Measurements from ENCODE around the gene CLOCK. TPM values are rescaled to one million over a fixed set of nuclear protein-coding genes. Genes with fewer than 3 reads are reported as not detected.

Gene CLOCK
- total RNA-seq, 1 donor from 2014 or later: 13.6 TPM

GRCh38 chr4:55396308-55397125 is 150.2 kb downstream of the CLOCK start:
- Histone ChIP-seq H3K9ac (ENCODE audit: low read depth in 1 of 3, low read length in 3 of 3) (peak overlapping the region; percentile 79 to 88 (median 87)), H3K36me3 (ENCODE audit: control insufficient read depth in 3 of 3, insufficient read depth in 3 of 3, low read length in 3 of 3) (no peaks in the 10 kb centered on the region), H3K27me3 (ENCODE audit: control insufficient read depth in 3 of 3, insufficient read depth in 3 of 3, low read length in 3 of 3) (no peaks in the 10 kb centered on the region), H3K4me1 (ENCODE audit: control insufficient read depth in 3 of 3, insufficient read depth in 3 of 3, low read length in 3 of 3) (peaks cover 23 to 33% (median 31%) of the 10 kb centered on the region in 3 donors), H3K4me3 (ENCODE audit: low read length in 3 of 3) (peak overlapping the region; percentile 89 to 91 (median 89)), H3K27ac (ENCODE audit: low read depth, low read length) (peak overlapping the region; percentile 92), H3K9me3 (ENCODE audit: control insufficient read depth in 3 of 3, low read length in 3 of 3) (no peaks in the 10 kb centered on the region)

GRCh38 chr4:55395529-55396307 is 151.0 kb downstream of the CLOCK start, which contains the start of gene TMEM165:
TMEM165 (plus strand) TSS chr4:55395957; CDS start chr4:55396190, 233 bp downstream.
- Histone ChIP-seq H3K4me1 (ENCODE audit: control insufficient read depth in 3 of 3, insufficient read depth in 3 of 3, low read length in 3 of 3) (peaks cover 23 to 33% (median 31%) of the 10 kb centered on the region in 3 donors), H3K4me3 (ENCODE audit: low read length in 3 of 3) (peak within 1 kb of the TSS; percentile 89 to 91 (median 89)), H3K36me3 (ENCODE audit: control insufficient read depth in 3 of 3, insufficient read depth in 3 of 3, low read length in 3 of 3) (no peaks in the 10 kb centered on the region)

GRCh38 chr4:55395218-55395528 is 151.5 kb downstream of the CLOCK start:
- Histone ChIP-seq H3K36me3 (ENCODE audit: control insufficient read depth in 3 of 3, insufficient read depth in 3 of 3, low read length in 3 of 3) (no peaks in the 10 kb centered on the region), H3K9me3 (ENCODE audit: control insufficient read depth in 3 of 3, low read length in 3 of 3) (no peaks in the 10 kb centered on the region), H3K27ac (ENCODE audit: low read depth, low read length) (peak overlapping the region; percentile 92), H3K9ac (ENCODE audit: low read depth in 1 of 3, low read length in 3 of 3) (peak overlapping the region; percentile 79 to 88 (median 87)), H3K4me3 (ENCODE audit: low read length in 3 of 3) (peak overlapping the region; percentile 89 to 91 (median 89)), H3K4me1 (ENCODE audit: control insufficient read depth in 3 of 3, insufficient read depth in 3 of 3, low read length in 3 of 3) (peaks cover 23 to 33% (median 31%) of the 10 kb centered on the region in 3 donors), H3K27me3 (ENCODE audit: control insufficient read depth in 3 of 3, insufficient read depth in 3 of 3, low read length in 3 of 3) (no peaks in the 10 kb centered on the region)

More at GRCh38 chr4:55395529-55396307, 151.0 kb downstream of the CLOCK start, which contains the start of gene TMEM165:
- Histone ChIP-seq H3K9me3 (ENCODE audit: control insufficient read depth in 3 of 3, low read length in 3 of 3) (no peaks in the 10 kb centered on the region), H3K9ac (ENCODE audit: low read depth in 1 of 3, low read length in 3 of 3) (peak within 1 kb of the TSS; percentile 79 to 88 (median 87)), H3K27me3 (ENCODE audit: control insufficient read depth in 3 of 3, insufficient read depth in 3 of 3, low read length in 3 of 3) (no peaks in the 10 kb centered on the region), H3K27ac (ENCODE audit: low read depth, low read length) (peak within 1 kb of the TSS; percentile 92)

GRCh38 chr4:55393461-55394320 is 153.0 kb downstream of the CLOCK start:
- H3K27ac ChIP-seq (ENCODE audit: low read depth, low read length): no peak overlapping the region
- no peak overlapping the region for H3K4me3 ChIP-seq (ENCODE audit: low read length in 3 of 3)
- no peaks in the 10 kb centered on the region for H3K27me3 ChIP-seq (ENCODE audit: control insufficient read depth in 3 of 3, insufficient read depth in 3 of 3, low read length in 3 of 3)
- no peak overlapping the region for H3K9ac ChIP-seq (ENCODE audit: low read depth in 1 of 3, low read length in 3 of 3)
- peaks cover 19 to 28% (median 25%) of the 10 kb centered on the region in 3 donors for H3K4me1 ChIP-seq (ENCODE audit: control insufficient read depth in 3 of 3, insufficient read depth in 3 of 3, low read length in 3 of 3)
- no peaks in the 10 kb centered on the region for H3K36me3 ChIP-seq (ENCODE audit: control insufficient read depth in 3 of 3, insufficient read depth in 3 of 3, low read length in 3 of 3)
- H3K9me3 ChIP-seq (ENCODE audit: control insufficient read depth in 3 of 3, low read length in 3 of 3): no peaks in the 10 kb centered on the region

- H3K4me3 ChIP-seq (ENCODE audit: low read length in 3 of 3): no peak overlapping the region
- no peaks in the 10 kb centered on the region for H3K36me3 ChIP-seq (ENCODE audit: control insufficient read depth in 3 of 3, insufficient read depth in 3 of 3, low read length in 3 of 3)
- H3K9me3 ChIP-seq (ENCODE audit: control insufficient read depth in 3 of 3, low read length in 3 of 3): no peaks in the 10 kb centered on the region
- H3K9ac ChIP-seq (ENCODE audit: low read depth in 1 of 3, low read length in 3 of 3): no peak overlapping the region
- no peak overlapping the region for H3K27ac ChIP-seq (ENCODE audit: low read depth, low read length)
- no peaks in the 10 kb centered on the region for H3K4me1 ChIP-seq (ENCODE audit: control insufficient read depth in 3 of 3, insufficient read depth in 3 of 3, low read length in 3 of 3)
- no peaks in the 10 kb centered on the region for H3K27me3 ChIP-seq (ENCODE audit: control insufficient read depth in 3 of 3, insufficient read depth in 3 of 3, low read length in 3 of 3)
These were observed 159.9 kb downstream of the CLOCK start for GRCh38 chr4:55386840-55387239.

- H3K36me3 ChIP-seq (ENCODE audit: control insufficient read depth in 3 of 3, insufficient read depth in 3 of 3, low read length in 3 of 3): no peaks in the 10 kb centered on the region
- H3K4me3 ChIP-seq (ENCODE audit: low read length in 3 of 3): no peak overlapping the region
- H3K27ac ChIP-seq (ENCODE audit: low read depth, low read length): no peak overlapping the region
- no peaks in the 10 kb centered on the region for H3K4me1 ChIP-seq (ENCODE audit: control insufficient read depth in 3 of 3, insufficient read depth in 3 of 3, low read length in 3 of 3)
- H3K9me3 ChIP-seq (ENCODE audit: control insufficient read depth in 3 of 3, low read length in 3 of 3): no peaks in the 10 kb centered on the region
- no peaks in the 10 kb centered on the region for H3K27me3 ChIP-seq (ENCODE audit: control insufficient read depth in 3 of 3, insufficient read depth in 3 of 3, low read length in 3 of 3)
- no peak overlapping the region for H3K9ac ChIP-seq (ENCODE audit: low read depth in 1 of 3, low read length in 3 of 3)
These were observed 160.6 kb downstream of the CLOCK start for GRCh38 chr4:55386073-55386472.

GRCh38 chr4:55385201-55385649 is 161.5 kb downstream of the CLOCK start:
- no peak overlapping the region for H3K4me3 ChIP-seq (ENCODE audit: low read length in 3 of 3)
- H3K4me1 ChIP-seq (ENCODE audit: control insufficient read depth in 3 of 3, insufficient read depth in 3 of 3, low read length in 3 of 3): no peaks in the 10 kb centered on the region
- H3K9me3 ChIP-seq (ENCODE audit: control insufficient read depth in 3 of 3, low read length in 3 of 3): no peaks in the 10 kb centered on the region
- H3K36me3 ChIP-seq (ENCODE audit: control insufficient read depth in 3 of 3, insufficient read depth in 3 of 3, low read length in 3 of 3): no peaks in the 10 kb centered on the region
- H3K27me3 ChIP-seq (ENCODE audit: control insufficient read depth in 3 of 3, insufficient read depth in 3 of 3, low read length in 3 of 3): no peaks in the 10 kb centered on the region
- H3K9ac ChIP-seq (ENCODE audit: low read depth in 1 of 3, low read length in 3 of 3): no peak overlapping the region
- H3K27ac ChIP-seq (ENCODE audit: low read depth, low read length): no peak overlapping the region

GRCh38 chr4:55382488-55383003 is 164.2 kb downstream of the CLOCK start:
- H3K9me3 ChIP-seq (ENCODE audit: control insufficient read depth in 3 of 3, low read length in 3 of 3): no peaks in the 10 kb centered on the region

GRCh38 chr4:55381502-55381901 is 165.2 kb downstream of the CLOCK start:
- Histone ChIP-seq H3K4me3 (ENCODE audit: low read length in 3 of 3) (no peak overlapping the region), H3K4me1 (ENCODE audit: control insufficient read depth in 3 of 3, insufficient read depth in 3 of 3, low read length in 3 of 3) (no peaks in the 10 kb centered on the region), H3K9ac (ENCODE audit: low read depth in 1 of 3, low read length in 3 of 3) (no peak overlapping the region), H3K27ac (ENCODE audit: low read depth, low read length) (no peak overlapping the region), H3K9me3 (ENCODE audit: control insufficient read depth in 3 of 3, low read length in 3 of 3) (no peaks in the 10 kb centered on the region), H3K36me3 (ENCODE audit: control insufficient read depth in 3 of 3, insufficient read depth in 3 of 3, low read length in 3 of 3) (no peaks in the 10 kb centered on the region), H3K27me3 (ENCODE audit: control insufficient read depth in 3 of 3, insufficient read depth in 3 of 3, low read length in 3 of 3) (no peaks in the 10 kb centered on the region)

More at GRCh38 chr4:55382488-55383003, 164.2 kb downstream of the CLOCK start:
- H3K36me3 ChIP-seq (ENCODE audit: control insufficient read depth in 3 of 3, insufficient read depth in 3 of 3, low read length in 3 of 3): no peaks in the 10 kb centered on the region
- no peaks in the 10 kb centered on the region for H3K27me3 ChIP-seq (ENCODE audit: control insufficient read depth in 3 of 3, insufficient read depth in 3 of 3, low read length in 3 of 3)
- no peak overlapping the region for H3K4me3 ChIP-seq (ENCODE audit: low read length in 3 of 3)
- no peaks in the 10 kb centered on the region for H3K4me1 ChIP-seq (ENCODE audit: control insufficient read depth in 3 of 3, insufficient read depth in 3 of 3, low read length in 3 of 3)
- no peak overlapping the region for H3K27ac ChIP-seq (ENCODE audit: low read depth, low read length)
- H3K9ac ChIP-seq (ENCODE audit: low read depth in 1 of 3, low read length in 3 of 3): no peak overlapping the region

All from skeletal muscle tissue (tissue), 4 donors.